H7 (cell line): ENCODE measurements around the gene ALCAM. TPM values are rescaled to one million over a fixed set of nuclear protein-coding genes. Genes with fewer than 3 reads are reported as not detected.

Experiments used
- DNase-seq: peaks from one replicate; pipeline ENCODE4 v3.0.0; 2012
- H3K27me3 ChIP-seq: 2 replicates; pipeline ENCODE4 v1.6.0; 2011; ENCODE audit warnings: mild to moderate bottlenecking, low read length; ENCODE audit not compliant: control insufficient read depth, insufficient read depth
- H3K36me3 ChIP-seq: replicated peaks from 2 replicates; pipeline ENCODE4 v1.5.1; 2011; ENCODE audit warnings: low read length; ENCODE audit not compliant: control insufficient read depth, insufficient read depth
- H3K4me3 ChIP-seq: 2 replicates; pipeline ENCODE4 v1.5.1; 2011; ENCODE audit warnings: low read depth, mild to moderate bottlenecking, control low read depth, low read length, moderate library complexity; ENCODE audit not compliant: insufficient read depth
- total RNA-seq: library from RNA; depleted of rRNA; stranded (reverse); fragments of >200 nt; shearing (Covaris generic); gene quantifications from 2 replicates; pipeline ENCODE4 v1.2.3, GENCODE V29; 2014

Gene ALCAM
- total RNA-seq, 1 experiment from 2014 or later = 21.1 TPM

DNA sequence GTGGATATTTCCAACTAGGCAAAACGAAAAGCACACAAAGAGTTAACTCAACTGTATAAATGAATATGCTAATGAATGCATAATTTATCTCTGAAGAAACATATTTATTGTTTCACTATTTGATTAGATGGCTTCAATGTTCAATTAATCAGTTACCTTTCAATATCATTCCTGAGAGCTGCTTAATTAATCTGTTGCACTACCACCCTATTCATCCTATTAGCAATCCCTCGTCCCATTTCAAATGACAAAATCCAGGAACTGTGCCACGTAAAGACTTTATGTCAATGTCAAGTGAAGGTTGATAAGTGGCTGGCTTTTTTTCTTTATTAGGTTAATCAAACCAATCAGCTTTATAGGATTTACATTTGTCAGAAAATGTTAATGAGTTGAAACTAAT lies 82.7 kb downstream of the ALCAM start:
- DNase-seq = no peak
- Histone ChIP-seq H3K27me3 (no peaks in the 10 kb centered on the region), H3K4me3 (no peak overlapping the region), H3K36me3 (no peaks in the 10 kb centered on the region)

DNA sequence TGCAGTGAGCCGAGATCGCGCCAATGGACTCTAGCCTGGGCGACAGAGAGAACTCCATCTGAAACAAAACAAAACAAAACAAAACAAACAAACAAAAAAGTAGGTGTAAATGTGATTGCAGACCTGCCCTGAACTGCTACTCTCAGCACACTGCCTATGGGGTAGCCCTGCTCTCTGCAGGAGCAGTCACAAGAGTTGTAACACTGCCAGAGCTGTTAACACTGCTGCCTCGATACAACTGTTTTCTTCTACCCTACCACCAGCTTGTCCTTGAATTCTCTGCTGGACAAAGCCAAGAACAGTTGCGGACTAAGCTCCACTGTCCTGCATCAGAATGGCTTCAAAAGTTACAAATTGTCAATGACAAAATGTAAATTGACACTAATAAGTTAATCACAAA lies 89.3 kb downstream of the ALCAM start:
- Histone ChIP-seq H3K36me3 (no peaks in the 10 kb centered on the region), H3K4me3 (no peak overlapping the region), H3K27me3 (no peaks in the 10 kb centered on the region)
- no peak for DNase-seq

DNA sequence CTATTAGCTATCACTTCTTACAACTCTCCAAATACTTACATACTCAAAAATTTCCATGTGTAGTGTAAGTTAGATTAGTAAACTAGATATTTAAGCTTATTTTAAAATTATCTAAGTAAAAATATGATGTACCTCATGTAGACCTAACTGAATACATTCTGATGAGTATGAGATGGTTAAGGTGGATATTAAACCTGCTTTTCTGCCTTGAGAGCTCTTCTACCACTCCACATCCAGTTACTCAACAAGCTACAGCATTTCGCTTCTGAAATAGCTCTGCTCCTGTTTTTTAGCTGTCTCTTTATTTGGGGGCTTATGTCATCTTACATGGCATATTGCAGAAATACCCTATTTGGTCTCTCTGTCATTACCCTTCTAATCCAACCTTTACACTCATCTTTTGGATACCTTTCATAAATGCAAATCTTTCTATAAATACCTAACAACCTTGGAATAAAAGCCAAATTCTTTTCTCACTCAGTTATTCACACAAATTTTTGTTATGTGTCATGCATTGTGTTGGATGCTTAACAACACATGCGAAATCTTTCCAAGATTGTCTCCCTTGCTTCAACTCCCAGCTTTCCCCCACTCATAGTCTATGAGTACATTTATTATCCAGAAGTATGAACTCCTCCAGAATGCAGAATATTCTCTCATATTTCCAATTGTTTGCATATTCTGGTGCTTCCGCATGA lies 92.0 kb downstream of the ALCAM start:
- DNase-seq = no peak
- Histone ChIP-seq H3K27me3 (no peaks in the 10 kb centered on the region), H3K4me3 (no peak overlapping the region), H3K36me3 (no peaks in the 10 kb centered on the region)

- no peak for DNase-seq
- no peaks in the 10 kb centered on the region for H3K27me3 ChIP-seq
- H3K4me3 ChIP-seq = no peak overlapping the region
These were observed 93.0 kb downstream of the ALCAM start for GRCh38 chr3:105459566-105460290.

DNA sequence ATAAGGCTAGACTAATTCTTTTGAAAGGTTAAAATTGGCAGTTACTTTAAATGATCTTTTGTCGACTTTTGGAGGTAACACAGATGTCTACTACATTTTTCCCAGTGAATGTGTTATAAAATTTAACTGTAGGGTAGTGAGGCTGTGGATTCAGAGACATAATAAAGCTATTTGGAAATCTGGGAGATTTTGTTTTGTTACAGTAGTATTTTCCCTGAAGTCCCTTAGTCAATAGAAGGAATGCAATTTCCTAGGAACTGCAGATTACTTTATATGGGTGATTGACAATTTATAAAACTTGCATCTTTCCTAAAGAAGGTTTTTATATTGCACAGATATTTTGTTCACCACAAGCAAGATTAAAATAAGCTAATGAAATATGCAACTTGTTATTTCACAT lies 96.9 kb downstream of the ALCAM start:
- Histone ChIP-seq H3K36me3 (no peaks in the 10 kb centered on the region), H3K27me3 (no peaks in the 10 kb centered on the region), H3K4me3 (no peak overlapping the region)
- DNase-seq = no peak

More at GRCh38 chr3:105459566-105460290, 93.0 kb downstream of the ALCAM start:
- H3K36me3 ChIP-seq = no peaks in the 10 kb centered on the region

DNA sequence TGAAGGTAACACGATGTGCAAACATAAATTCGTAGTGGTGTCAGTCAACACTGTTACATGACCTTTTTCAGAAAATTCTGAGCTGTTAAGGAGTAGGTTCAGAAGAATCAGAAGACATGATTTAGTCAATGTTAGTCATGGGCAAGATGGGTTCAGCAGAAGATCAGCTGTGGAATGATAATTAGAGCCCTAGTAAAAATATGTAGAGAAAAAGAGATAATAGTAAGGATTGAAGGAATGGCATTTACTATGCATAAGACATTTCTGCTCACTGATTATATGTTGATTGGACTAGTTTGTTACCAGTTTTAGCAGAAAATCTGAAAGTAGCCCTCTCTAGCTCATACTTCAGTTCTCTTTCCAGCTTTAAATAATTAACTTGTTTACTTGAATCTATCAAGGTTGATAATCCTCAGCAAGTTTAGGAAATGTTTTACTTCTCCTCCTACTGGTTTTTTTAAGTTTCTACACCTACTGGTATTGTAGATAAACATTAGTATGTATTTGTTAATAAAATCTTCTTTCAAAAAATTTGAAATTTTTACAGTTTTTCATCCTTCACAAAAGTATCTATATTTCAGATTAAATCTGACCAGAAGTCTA lies 98.6 kb downstream of the ALCAM start:
- Histone ChIP-seq H3K4me3 (no peak overlapping the region), H3K27me3 (no peaks in the 10 kb centered on the region), H3K36me3 (no peaks in the 10 kb centered on the region)
- DNase-seq = no peak

- H3K4me3 ChIP-seq = no peak overlapping the region
- no peaks in the 10 kb centered on the region for H3K27me3 ChIP-seq
- DNase-seq = no peak
- H3K36me3 ChIP-seq = no peaks in the 10 kb centered on the region
These were observed 99.4 kb downstream of the ALCAM start for GRCh38 chr3:105466072-105466471.

- Histone ChIP-seq H3K36me3 (no peaks in the 10 kb centered on the region), H3K4me3 (no peak overlapping the region), H3K27me3 (no peaks in the 10 kb centered on the region)
- no peak for DNase-seq
These were observed 100.0 kb downstream of the ALCAM start for GRCh38 chr3:105466495-105467404.

GRCh38 chr3:105470851-105471250 lies 104.1 kb downstream of the ALCAM start:
- Histone ChIP-seq H3K36me3 (no peaks in the 10 kb centered on the region), H3K27me3 (no peaks in the 10 kb centered on the region), H3K4me3 (no peak overlapping the region)
- no peak for DNase-seq

GRCh38 chr3:105473521-105474223 lies 107.0 kb downstream of the ALCAM start:
- Histone ChIP-seq H3K36me3 (no peaks in the 10 kb centered on the region), H3K27me3 (no peaks in the 10 kb centered on the region), H3K4me3 (no peak overlapping the region)
- DNase-seq = no peak

DNA sequence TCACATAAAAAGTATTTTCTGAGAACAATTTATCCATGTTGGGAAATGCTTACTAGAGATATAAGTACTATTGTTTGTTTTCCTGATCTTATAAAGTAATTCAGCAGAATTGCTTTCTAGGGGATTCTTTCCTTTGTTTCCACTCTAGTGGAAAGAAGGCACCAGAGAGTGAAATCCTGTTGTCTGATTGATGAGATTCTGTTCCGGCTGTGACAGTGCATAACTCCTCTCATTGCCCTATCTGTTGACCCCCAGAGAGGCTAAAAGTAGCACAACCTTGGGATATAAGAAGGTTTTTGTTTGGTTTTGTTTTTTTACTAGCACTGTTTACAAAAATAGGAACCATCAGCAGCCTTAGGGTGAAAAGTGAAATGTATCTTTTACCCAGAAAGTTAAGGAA lies 114.1 kb downstream of the ALCAM start:
- Histone ChIP-seq H3K36me3 (no peaks in the 10 kb centered on the region), H3K27me3 (no peaks in the 10 kb centered on the region), H3K4me3 (no peak overlapping the region)
- no peak for DNase-seq

DNA sequence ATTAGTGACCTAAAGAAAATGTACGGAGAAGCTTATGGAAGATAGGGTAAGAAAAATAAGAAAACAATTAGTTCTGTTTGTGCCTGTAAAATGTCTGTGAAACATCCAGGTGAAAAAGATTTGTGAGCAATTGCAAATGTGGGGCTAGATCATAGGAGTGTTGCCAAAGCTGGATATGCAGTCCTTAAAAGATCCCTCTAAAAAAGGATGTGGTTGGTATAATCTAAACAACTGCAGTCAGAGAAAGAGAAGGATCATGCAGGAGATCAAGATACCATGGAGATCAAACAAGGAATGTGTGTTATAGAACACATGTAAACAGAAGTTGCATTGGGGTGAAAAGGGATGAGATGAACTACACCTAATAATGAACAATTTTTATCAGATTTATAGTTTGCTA lies 116.8 kb downstream of the ALCAM start:
- no peak for DNase-seq
- no peak overlapping the region for H3K4me3 ChIP-seq
- H3K27me3 ChIP-seq = no peaks in the 10 kb centered on the region

GRCh38 chr3:105490045-105490444 lies 123.3 kb downstream of the ALCAM start:
- no peak for DNase-seq
- H3K36me3 ChIP-seq = no peaks in the 10 kb centered on the region
- no peak overlapping the region for H3K4me3 ChIP-seq
- no peaks in the 10 kb centered on the region for H3K27me3 ChIP-seq

More for the DNA sequence above, 116.8 kb downstream of the ALCAM start:
- no peaks in the 10 kb centered on the region for H3K36me3 ChIP-seq
